Activated naive CD8-positive, alpha-beta T cell treated with anti-CD3 and anti-CD28 coated beads, Interleukin-2, amount 50 U/mL, for 24 hours (primary cell): ENCODE data around the gene TMEM35B.
"Not testable (repeated sequence)": the region's sequence is repeated elsewhere in the genome, so short reads cannot be mapped to it uniquely, and the experiment has no call there.

ENCODE experiments used
- ATAC-seq: fragments of 150-1000 bp; cut with Tn5 transposase; one replicate; pipeline ENCODE4 v1.10.0; 2021
- DNase-seq: peaks from one replicate; pipeline ENCODE4 v3.0.0; 2021
- H3K27ac Mint-ChIP-seq: one replicate; pipeline ENCODE4 v1.8.0; 2021; ENCODE audit warnings: mild to moderate bottlenecking, mixed read lengths
- H3K27me3 Mint-ChIP-seq: one replicate; pipeline ENCODE4 v1.8.0; 2021; ENCODE audit warnings: mixed read lengths
- H3K36me3 Mint-ChIP-seq: one replicate; pipeline ENCODE4 v1.8.0; 2021; ENCODE audit warnings: low read depth, mixed read lengths
- H3K4me1 Mint-ChIP-seq: one replicate; pipeline ENCODE4 v1.8.0; 2021; ENCODE audit warnings: mixed read lengths
- H3K4me3 Mint-ChIP-seq: one replicate; pipeline ENCODE4 v1.8.0; 2021; ENCODE audit warnings: mild to moderate bottlenecking, moderate library complexity, mixed read lengths
- H3K9me3 Mint-ChIP-seq: one replicate; pipeline ENCODE4 v1.8.0; 2021; ENCODE audit warnings: mixed read lengths

The TMEM35B gene

GRCh38 chr1:34984435-34984792 is 733 bp downstream of the TMEM35B start:
- Mint-ChIP-seq H3K4me1 (peaks cover 59% of the 10 kb centered on the region), H3K27me3 (no peaks in the 10 kb centered on the region), H3K4me3 (peak overlapping the region; percentile 94), H3K27ac (peak overlapping the region; percentile 95), H3K9me3 (no peaks in the 10 kb centered on the region), H3K36me3 (peaks cover 18% of the 10 kb centered on the region)
- ATAC-seq = peak; percentile 6
- DNase-seq = no peak

GRCh38 chr1:34983700-34984355 is 1.3 kb downstream of the TMEM35B start:
- H3K4me1 Mint-ChIP-seq = peaks cover 56% of the 10 kb centered on the region
- ATAC-seq (no peak), DNase-seq (no peak)
- H3K27ac Mint-ChIP-seq = peak overlapping the region; percentile 95
- H3K4me3 Mint-ChIP-seq = peak overlapping the region; percentile 94
- H3K36me3 Mint-ChIP-seq = peaks cover 18% of the 10 kb centered on the region
- no peaks in the 10 kb centered on the region for H3K27me3 Mint-ChIP-seq
- H3K9me3 Mint-ChIP-seq = no peaks in the 10 kb centered on the region

GRCh38 chr1:34982820-34983376 is 2.2 kb downstream of the TMEM35B start:
- Mint-ChIP-seq H3K27ac (no peak overlapping the region), H3K27me3 (no peaks in the 10 kb centered on the region), H3K4me1 (peaks cover 53% of the 10 kb centered on the region), H3K9me3 (no peaks in the 10 kb centered on the region), H3K36me3 (peaks cover 15% of the 10 kb centered on the region), H3K4me3 (no peak overlapping the region)
- ATAC-seq = no peak
- no peak for DNase-seq

- no peak overlapping the region for H3K4me3 Mint-ChIP-seq
- ATAC-seq (no peak), DNase-seq (no peak)
- peaks cover 15% of the 10 kb centered on the region for H3K36me3 Mint-ChIP-seq
- H3K27ac Mint-ChIP-seq = no peak overlapping the region
- H3K27me3 Mint-ChIP-seq = no peaks in the 10 kb centered on the region
- H3K9me3 Mint-ChIP-seq = peaks cover 3% of the 10 kb centered on the region
- peaks cover 34% of the 10 kb centered on the region for H3K4me1 Mint-ChIP-seq
Observed at GRCh38 chr1:34980715-34981114, 4.4 kb downstream of the TMEM35B start.

DNA sequence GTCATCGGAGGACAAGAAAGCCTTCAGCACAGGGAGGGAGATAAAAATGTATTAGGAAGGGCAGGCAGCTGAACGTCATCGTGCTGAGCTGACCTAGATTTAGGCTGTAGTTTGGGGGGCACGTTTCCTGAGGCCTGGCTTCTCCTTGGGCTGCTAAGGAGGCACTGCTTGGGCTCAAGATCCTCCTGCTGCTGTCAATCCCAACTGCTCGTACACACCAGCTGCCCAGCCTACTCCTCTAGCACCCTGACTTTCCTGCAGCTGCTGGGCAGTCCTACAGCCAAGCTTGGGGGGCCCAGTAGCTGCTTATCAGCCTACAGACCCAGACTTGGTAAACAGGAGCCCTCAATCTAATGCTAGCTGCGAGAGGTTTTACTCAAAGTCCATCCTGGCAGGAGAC is 6.2 kb downstream of the TMEM35B start:
- Mint-ChIP-seq H3K4me3 (no peak overlapping the region), H3K36me3 (peaks cover 14% of the 10 kb centered on the region), H3K9me3 (peaks cover 4% of the 10 kb centered on the region), H3K27me3 (no peaks in the 10 kb centered on the region), H3K4me1 (peaks cover 27% of the 10 kb centered on the region), H3K27ac (no peak overlapping the region)
- DNase-seq = no peak
- ATAC-seq = no peak

GRCh38 chr1:34977858-34978257 is 7.3 kb downstream of the TMEM35B start:
- peaks cover 4% of the 10 kb centered on the region for H3K9me3 Mint-ChIP-seq
- ATAC-seq (no peak), DNase-seq (no peak)
- no peak overlapping the region for H3K27ac Mint-ChIP-seq
- H3K4me3 Mint-ChIP-seq = no peak overlapping the region
- H3K36me3 Mint-ChIP-seq = peaks cover 14% of the 10 kb centered on the region
- peaks cover 18% of the 10 kb centered on the region for H3K4me1 Mint-ChIP-seq
- H3K27me3 Mint-ChIP-seq = no peaks in the 10 kb centered on the region

- DNase-seq (no peak), ATAC-seq (no peak)
- H3K4me1 Mint-ChIP-seq = peaks cover 16% of the 10 kb centered on the region
- H3K27ac Mint-ChIP-seq = no peak overlapping the region
- peaks cover 4% of the 10 kb centered on the region for H3K9me3 Mint-ChIP-seq
- peaks cover 14% of the 10 kb centered on the region for H3K36me3 Mint-ChIP-seq
- H3K4me3 Mint-ChIP-seq = no peak overlapping the region
- no peaks in the 10 kb centered on the region for H3K27me3 Mint-ChIP-seq
Observed at GRCh38 chr1:34977210-34977471, 8.0 kb downstream of the TMEM35B start.

DNA sequence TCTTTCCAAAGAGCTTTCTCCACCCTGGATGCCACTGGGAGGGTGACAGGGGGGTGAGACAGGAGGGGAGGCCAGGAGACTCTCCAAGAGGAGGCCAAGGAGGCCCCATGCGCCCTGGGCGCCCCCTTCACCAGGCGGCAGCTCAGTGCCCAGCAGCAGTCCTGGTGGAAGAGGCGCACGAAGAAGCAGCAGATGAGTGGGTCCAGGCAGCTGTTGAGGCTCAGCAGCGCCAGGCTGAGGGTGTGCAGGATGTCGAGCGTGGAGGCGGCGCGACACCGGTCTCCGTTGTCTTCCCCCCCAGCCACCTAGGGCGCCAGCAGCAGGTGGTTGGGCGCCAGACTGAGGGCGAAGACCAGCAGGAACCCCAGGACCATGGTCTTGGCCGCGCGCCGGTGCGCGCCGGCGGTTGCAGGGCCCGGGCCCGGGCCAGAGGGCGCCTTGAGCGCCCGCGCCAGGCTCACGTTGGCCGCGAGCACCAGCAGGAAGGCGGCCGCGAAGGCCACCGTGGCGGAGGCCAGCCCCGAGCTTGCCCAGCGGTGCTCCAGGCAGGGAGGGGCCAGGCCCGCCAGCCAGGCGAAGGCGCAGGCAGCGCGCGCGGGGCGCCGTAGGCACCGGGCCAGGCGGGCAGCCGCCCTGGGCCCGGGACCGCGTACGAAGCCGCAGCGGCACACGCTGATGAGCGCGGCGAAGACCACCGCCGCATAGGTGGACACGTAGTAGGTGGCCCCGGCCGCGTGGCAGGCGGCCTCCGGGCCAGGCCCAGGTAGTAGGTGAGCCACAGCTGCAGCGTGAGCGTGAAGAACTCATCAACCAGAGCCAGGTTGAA is 8.6 kb downstream of the TMEM35B start:
- no peak overlapping the region for H3K27ac Mint-ChIP-seq
- peaks cover 16% of the 10 kb centered on the region for H3K4me1 Mint-ChIP-seq
- peaks cover 11% of the 10 kb centered on the region for H3K36me3 Mint-ChIP-seq
- H3K27me3 Mint-ChIP-seq = no peaks in the 10 kb centered on the region
- no peak for DNase-seq
- H3K9me3 Mint-ChIP-seq = peaks cover 4% of the 10 kb centered on the region
- ATAC-seq = no peak
- H3K4me3 Mint-ChIP-seq = no peak overlapping the region

DNA sequence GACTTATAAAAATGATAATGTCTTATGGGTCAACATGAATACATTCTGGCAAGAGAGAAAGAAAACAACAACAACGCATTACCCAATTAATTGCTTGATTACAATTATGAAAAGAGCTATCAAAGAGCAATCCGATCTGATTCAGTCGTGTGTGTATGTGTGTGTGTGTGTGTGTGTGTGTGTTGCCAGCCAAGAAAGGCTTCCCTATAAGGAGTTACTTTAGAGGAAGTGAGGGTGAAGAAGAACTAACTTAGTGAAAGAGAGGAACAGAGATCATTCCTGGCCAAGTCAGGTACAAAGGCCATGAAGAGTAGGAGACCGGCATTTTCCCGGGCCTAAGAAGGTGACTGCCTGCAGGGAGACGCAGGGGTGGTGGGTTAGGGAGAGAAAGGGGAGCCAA is 9.4 kb downstream of the TMEM35B start:
- Mint-ChIP-seq H3K27me3 (no peaks in the 10 kb centered on the region), H3K9me3 (peaks cover 4% of the 10 kb centered on the region), H3K4me3 (no peak overlapping the region), H3K27ac (no peak overlapping the region), H3K36me3 (peaks cover 7% of the 10 kb centered on the region), H3K4me1 (peaks cover 11% of the 10 kb centered on the region)
- ATAC-seq (no peak), DNase-seq (no peak)

DNA sequence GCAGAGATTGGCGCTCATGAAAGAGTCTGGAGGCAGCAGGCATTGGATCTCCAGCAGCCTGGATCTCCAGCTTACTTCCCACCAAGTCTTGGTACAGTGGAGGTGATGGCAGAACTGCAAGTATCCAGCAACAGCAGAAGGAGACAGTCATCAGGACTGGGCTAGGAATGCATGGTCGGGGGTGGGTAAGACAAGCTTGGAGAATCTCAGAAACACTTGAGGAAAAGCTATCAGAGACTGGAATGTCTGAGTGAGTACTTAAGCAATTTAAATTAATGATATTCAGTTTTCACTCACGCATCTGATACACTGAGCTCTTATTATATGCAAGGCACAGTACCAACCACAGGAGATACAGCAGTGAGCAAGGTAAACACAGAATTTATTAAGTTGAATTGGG is 9.8 kb downstream of the TMEM35B start:
- Mint-ChIP-seq H3K9me3 (peaks cover 4% of the 10 kb centered on the region), H3K27me3 (no peaks in the 10 kb centered on the region), H3K4me1 (peaks cover 8% of the 10 kb centered on the region), H3K4me3 (no peak overlapping the region), H3K36me3 (peaks cover 6% of the 10 kb centered on the region), H3K27ac (no peak overlapping the region)
- no peak for DNase-seq
- no peak for ATAC-seq

DNA sequence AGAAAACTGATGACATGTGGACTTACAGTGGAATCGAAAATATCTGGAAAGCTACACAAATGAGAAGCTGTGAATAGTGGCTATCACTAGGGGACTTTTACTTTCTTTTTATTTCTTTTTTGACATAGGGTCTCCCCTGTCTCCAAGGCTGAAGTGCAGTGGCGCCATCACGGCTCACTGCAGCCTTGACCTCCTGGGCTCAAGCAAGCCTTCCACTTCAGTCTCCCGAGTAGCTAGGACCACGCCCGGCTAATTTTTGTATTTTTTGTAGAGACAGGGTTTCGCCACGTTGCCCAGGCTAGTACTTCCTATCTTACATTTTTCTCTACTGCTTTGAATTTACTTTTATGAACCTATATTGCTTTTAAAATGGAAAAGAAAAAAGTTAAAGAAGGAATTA is 10.5 kb downstream of the TMEM35B start:
- peaks cover 6% of the 10 kb centered on the region for H3K4me1 Mint-ChIP-seq
- H3K4me3 Mint-ChIP-seq = no peak overlapping the region
- no peaks in the 10 kb centered on the region for H3K27me3 Mint-ChIP-seq
- no peak for DNase-seq
- peaks cover 4% of the 10 kb centered on the region for H3K9me3 Mint-ChIP-seq
- no peak for ATAC-seq
- peaks cover 4% of the 10 kb centered on the region for H3K36me3 Mint-ChIP-seq
- no peak overlapping the region for H3K27ac Mint-ChIP-seq

GRCh38 chr1:34973326-34973725 is 11.8 kb downstream of the TMEM35B start:
- peaks cover 4% of the 10 kb centered on the region for H3K36me3 Mint-ChIP-seq
- ATAC-seq (no peak), DNase-seq (no peak)
- peaks cover 5% of the 10 kb centered on the region for H3K4me1 Mint-ChIP-seq
- H3K4me3 Mint-ChIP-seq = no peak overlapping the region
- no peaks in the 10 kb centered on the region for H3K27me3 Mint-ChIP-seq
- no peak overlapping the region for H3K27ac Mint-ChIP-seq
- H3K9me3 Mint-ChIP-seq = peaks cover 4% of the 10 kb centered on the region

GRCh38 chr1:34970829-34971228 is 14.3 kb downstream of the TMEM35B start:
- H3K9me3 Mint-ChIP-seq = peaks cover 2% of the 10 kb centered on the region
- no peaks in the 10 kb centered on the region for H3K4me1 Mint-ChIP-seq
- no peak overlapping the region for H3K4me3 Mint-ChIP-seq
- H3K36me3 Mint-ChIP-seq = peaks cover 1% of the 10 kb centered on the region
- DNase-seq (no peak), ATAC-seq (no peak)
- no peaks in the 10 kb centered on the region for H3K27me3 Mint-ChIP-seq
- no peak overlapping the region for H3K27ac Mint-ChIP-seq

DNA sequence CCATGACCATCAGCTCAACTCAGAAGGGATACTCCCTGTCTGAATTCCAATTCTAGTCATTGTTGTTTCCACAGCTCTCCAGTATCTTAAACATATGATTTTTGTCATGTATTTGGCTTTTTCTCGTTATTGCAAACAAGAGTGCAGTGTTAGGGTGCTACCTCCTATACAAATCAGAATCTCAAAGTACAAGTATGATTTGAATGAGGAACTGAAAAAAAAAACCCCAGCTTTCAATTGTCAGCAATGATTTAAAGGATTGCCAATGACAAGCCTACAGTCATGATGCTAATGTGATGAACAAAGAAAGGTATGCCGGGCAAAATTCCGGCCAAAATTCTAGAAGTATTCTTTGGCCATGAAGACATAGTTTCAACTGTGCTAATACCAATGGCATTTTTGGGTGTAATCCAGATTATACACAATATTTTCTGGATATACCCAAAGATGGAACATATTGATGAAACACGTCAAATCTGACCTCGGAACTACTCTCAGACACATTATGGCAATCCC is 14.9 kb downstream of the TMEM35B start:
- DNase-seq (no peak), ATAC-seq (no peak)
- Mint-ChIP-seq H3K27me3 (no peaks in the 10 kb centered on the region), H3K4me3 (no peak overlapping the region), H3K36me3 (no peaks in the 10 kb centered on the region), H3K9me3 (no peaks in the 10 kb centered on the region), H3K27ac (no peak overlapping the region), H3K4me1 (no peaks in the 10 kb centered on the region)

GRCh38 chr1:34968297-34968696 is 16.9 kb downstream of the TMEM35B start:
- not testable (repeated sequence) for H3K27ac Mint-ChIP-seq, H3K4me1 Mint-ChIP-seq, H3K9me3 Mint-ChIP-seq, H3K4me3 Mint-ChIP-seq, ATAC-seq, H3K36me3 Mint-ChIP-seq, H3K27me3 Mint-ChIP-seq, DNase-seq
